ENCODE measurements around the gene PLPP2.
"Not testable (repeated sequence)": the region's sequence is repeated elsewhere in the genome, so short reads cannot be mapped to it uniquely, and the experiment has no call there.

Gene PLPP2

DNA sequence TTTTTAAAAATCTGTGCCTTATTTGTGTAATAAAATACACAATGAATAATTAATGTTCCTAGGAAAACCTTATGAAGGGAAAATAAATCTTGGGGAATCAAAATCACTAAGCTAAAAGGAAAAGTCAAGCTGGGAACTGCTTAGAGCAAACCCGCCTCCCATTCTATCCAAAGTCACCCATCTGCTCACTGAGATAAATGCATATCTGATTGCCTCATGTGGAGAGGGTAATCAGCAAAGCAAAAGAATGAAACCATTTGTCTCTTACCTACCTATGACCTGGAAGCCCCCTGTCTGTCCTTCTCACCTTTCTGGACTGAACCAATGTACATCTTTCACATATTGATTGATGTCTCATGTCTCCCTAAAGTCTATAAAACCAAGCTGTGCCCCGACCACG is 34.4 kb downstream of the PLPP2 start:
- not testable (repeated sequence) for DNase-seq

- DNase-seq, result not testable (repeated sequence)
Measured at GRCh38 chr19:252421-253186, 38.6 kb downstream of the PLPP2 start.

DNA sequence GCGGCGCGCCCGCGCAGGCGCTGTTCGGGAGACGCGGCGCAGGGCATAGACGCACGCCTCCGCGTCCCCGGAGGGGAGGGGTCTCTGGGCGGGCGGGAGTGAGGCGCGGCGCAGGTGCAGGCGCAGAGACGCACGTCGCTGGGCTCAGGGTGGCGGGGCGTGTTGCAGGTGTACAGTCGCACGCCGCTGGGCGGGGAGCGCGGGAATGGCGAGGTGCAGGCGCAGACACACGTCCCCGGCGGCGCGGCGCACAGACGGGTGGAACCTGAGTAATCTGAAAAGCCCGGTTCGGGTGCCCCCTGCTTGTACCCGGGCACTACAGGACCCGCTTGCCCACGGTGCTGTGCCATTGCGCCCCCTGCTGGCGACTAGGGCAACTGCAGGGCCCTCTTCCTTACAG is 44.7 kb downstream of the PLPP2 start:
- no peak for DNase-seq

DNA sequence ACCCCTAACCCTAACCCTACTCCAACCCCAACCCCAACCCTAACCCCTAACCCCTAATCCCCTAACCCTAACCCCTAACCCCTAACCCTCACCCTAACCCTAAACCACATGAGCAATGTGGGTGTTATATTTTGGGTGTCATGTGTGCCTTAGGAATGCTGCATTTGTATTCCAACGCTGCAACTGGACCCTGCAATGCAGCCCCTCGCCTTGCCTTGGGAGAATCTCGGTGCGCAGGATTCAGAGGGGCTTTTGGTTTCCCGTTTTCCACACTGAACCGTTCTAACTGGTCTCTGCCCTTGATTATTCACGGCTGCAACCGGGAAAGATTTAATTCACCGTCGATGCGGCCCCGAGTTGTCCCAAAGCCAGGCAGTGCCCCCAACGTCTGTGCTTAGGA is 45.3 kb downstream of the PLPP2 start:
- not testable (repeated sequence) for DNase-seq

DNA sequence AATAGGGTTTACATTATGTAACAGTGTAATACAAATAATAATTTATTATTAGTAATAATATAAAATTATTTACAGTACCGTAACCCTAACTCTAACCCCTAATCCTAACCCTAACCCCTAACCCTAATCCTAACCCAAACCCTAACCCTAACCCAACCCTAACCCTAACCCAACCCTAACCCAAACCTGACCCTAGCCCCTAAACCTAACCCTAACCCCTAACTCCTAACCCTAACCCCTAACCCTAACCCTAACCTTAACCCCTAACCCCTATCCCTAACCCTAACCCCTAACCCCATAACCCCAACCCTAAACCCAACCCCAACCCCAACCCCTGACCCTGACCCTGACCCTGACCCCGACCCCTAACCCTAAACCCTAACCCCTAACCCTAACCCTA is 45.7 kb downstream of the PLPP2 start:
- no peak for DNase-seq
